Activated naive CD4-positive, alpha-beta T cell treated with anti-CD3 and anti-CD28 coated beads, Interleukin-2, amount 50 U/mL, for 72 hours (primary cell): ENCODE data around the gene SLC22A17. TPM values are rescaled to one million over a fixed set of nuclear protein-coding genes. Genes with fewer than 3 reads are reported as not detected.
"Not testable (repeated sequence)": the region's sequence is repeated elsewhere in the genome, so short reads cannot be mapped to it uniquely, and the experiment has no call there.

Experiments
- ATAC-seq, 2 donors: fragments of 150-1000 bp; cut with Tn5 transposase; 2 replicates each; pipeline ENCODE4 v1.10.0; 2021; ENCODE audit warnings: mild to moderate bottlenecking in 2 of 2, moderate library complexity in 2 of 2
- DNase-seq, 2 donors: peaks; one replicate each; pipeline ENCODE4 v3.0.0; 2021 to 2022; ENCODE audit warnings: low spot score in 2 of 2
- H3K27ac Mint-ChIP-seq, 2 donors: one replicate each; pipeline ENCODE4 v1.8.0; 2022; ENCODE audit warnings: mild to moderate bottlenecking in 2 of 2, mixed read lengths in 2 of 2
- H3K36me3 Mint-ChIP-seq, 2 donors: one replicate each; pipeline ENCODE4 v1.8.0; 2022; ENCODE audit warnings: mixed read lengths in 2 of 2
- H3K9me3 Mint-ChIP-seq, 2 donors: one replicate each; pipeline ENCODE4 v1.8.0; 2022; ENCODE audit warnings: mixed read lengths in 2 of 2
- total RNA-seq, 2 donors: library from RNA; stranded (reverse); gene quantifications; one replicate each; pipeline ENCODE4 v1.2.3, GENCODE V29; 2022

SLC22A17 gene
- total RNA-seq: 1 to 10 TPM; 7.4 to 8.8 TPM

- DNase-seq (peak in 1 of 2 donors; percentile 55), ATAC-seq (peak; percentile 88 to 94)
- Mint-ChIP-seq H3K27ac (peak within 1 kb of the TSS in 1 of 2 donors; percentile 84), H3K9me3 (no peaks in the 10 kb centered on the region), H3K36me3 (peaks cover 10 to 11% of the 10 kb centered on the region in 2 donors)
Observed at GRCh38 chr14:23352506-23353432, at the start of gene SLC22A17. TSS of gene SLC22A17 (minus strand) at chr14:23352887.

DNA sequence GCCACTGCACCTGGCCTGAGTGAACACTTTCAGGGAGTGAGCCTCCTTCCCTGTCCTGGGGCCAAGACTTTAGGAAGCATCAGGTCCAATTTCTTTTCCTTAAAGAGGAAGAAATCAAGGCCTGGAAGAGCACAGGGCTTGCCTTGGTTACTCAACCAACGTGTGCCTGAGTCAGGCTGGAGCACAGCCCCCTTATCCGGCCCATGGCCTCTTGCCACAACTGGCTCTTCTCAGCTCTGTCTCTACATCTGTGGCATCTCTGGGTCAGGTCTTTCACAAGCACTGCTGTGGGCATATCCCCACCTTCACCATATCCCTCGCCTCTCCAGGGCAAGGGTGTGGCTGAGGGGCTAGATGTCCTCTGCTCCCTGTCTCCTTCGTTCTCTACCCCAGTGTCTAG is 48.6 kb upstream of the SLC22A17 start:
- no peak for DNase-seq
- peak overlapping the region in 1 of 2 donors; percentile 17 for H3K27ac Mint-ChIP-seq

GRCh38 chr14:23400496-23401149 is 47.9 kb upstream of the SLC22A17 start:
- ATAC-seq, H3K9me3 Mint-ChIP-seq, H3K36me3 Mint-ChIP-seq, H3K27ac Mint-ChIP-seq, DNase-seq: not testable (repeated sequence)

More for the DNA sequence above, 48.6 kb upstream of the SLC22A17 start:
- H3K9me3 Mint-ChIP-seq: no peaks in the 10 kb centered on the region
- ATAC-seq: no peak
- no peaks in the 10 kb centered on the region for H3K36me3 Mint-ChIP-seq

GRCh38 chr14:23399591-23399990 is 46.9 kb upstream of the SLC22A17 start:
- no peak for ATAC-seq

DNA sequence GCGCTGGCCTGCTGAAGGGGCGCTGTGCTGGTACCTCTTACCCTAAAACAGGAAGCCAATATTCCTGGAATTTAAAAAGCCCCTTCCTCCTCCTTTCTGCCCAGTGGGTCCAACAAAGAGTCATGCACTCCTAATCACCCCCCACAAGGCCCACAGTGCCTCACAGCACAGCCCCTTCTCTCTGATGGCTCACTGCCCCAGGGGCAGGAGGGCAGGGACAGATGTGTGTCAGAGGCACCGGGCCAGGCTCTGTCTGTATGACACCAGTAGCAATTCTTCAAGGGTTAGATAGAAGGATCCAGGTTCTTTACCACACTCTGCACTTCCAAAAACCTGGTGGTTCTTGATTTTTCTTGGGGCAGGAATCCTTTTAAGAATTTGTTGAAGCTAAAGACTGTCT is 46.4 kb upstream of the SLC22A17 start:
- DNase-seq: no peak
- H3K36me3 Mint-ChIP-seq: no peaks in the 10 kb centered on the region
- H3K9me3 Mint-ChIP-seq: no peaks in the 10 kb centered on the region
- no peak for ATAC-seq
- H3K27ac Mint-ChIP-seq: no peak overlapping the region

More at GRCh38 chr14:23399591-23399990, 46.9 kb upstream of the SLC22A17 start:
- H3K27ac Mint-ChIP-seq: peak overlapping the region in 1 of 2 donors; percentile 1
- H3K9me3 Mint-ChIP-seq: no peaks in the 10 kb centered on the region
- no peaks in the 10 kb centered on the region for H3K36me3 Mint-ChIP-seq
- no peak for DNase-seq

DNA sequence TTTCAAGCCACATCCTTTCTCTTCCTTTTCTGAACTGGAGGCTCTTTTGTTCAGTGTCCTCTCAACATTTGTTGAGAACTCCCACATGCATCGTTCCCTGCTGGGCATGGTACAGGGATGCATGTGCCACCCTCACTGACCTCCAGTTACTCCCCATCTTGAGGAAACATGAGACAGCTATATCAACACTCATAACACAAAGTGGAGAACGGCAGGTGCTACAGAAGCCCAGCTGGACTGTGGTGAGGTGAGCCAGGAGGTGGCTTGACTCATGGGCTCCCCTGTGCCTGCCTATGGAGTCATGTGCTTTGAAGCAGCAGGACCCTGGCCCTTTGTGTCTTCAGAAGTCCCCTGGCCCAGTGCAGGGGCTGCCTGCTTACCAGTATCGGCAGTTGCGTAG is 45.7 kb upstream of the SLC22A17 start:
- ATAC-seq (no peak), DNase-seq (no peak)
- Mint-ChIP-seq H3K9me3 (no peaks in the 10 kb centered on the region), H3K36me3 (no peaks in the 10 kb centered on the region), H3K27ac (no peak overlapping the region)

DNA sequence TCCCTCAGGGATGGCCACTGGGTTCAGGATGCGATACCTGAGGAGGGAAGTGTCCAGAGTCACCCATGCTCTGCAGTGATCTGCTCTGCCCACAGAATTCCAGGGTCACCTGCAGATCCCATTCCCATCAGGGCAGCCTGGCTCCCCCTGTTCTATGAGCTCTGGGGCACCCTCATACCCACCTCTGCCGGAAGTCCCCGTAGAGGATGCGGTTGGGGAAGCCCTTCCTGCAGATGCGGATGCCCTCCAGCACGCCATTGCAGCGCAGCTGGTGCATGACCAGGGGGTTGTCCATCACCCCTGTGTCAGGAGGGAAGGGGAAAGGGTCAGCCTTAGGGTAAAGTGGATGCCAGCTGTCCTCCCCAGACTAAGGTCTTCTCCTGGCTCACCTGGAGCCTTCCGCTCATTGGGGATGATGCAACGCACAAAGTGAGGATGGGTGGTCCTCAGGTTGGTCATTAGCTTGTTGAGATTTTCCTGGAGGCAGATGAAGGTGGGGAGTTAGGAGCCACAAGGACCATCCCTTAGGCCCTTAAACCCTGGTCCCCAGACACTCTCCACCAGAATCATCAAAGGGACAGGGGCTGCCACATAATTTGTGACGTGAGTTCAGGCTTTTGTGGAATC is 44.2 kb upstream of the SLC22A17 start:
- DNase-seq (no peak), ATAC-seq (no peak)
- Mint-ChIP-seq H3K9me3 (no peaks in the 10 kb centered on the region), H3K27ac (no peak overlapping the region), H3K36me3 (no peaks in the 10 kb centered on the region)

GRCh38 chr14:23396126-23396525 is 43.4 kb upstream of the SLC22A17 start:
- ATAC-seq: no peak
- H3K9me3 Mint-ChIP-seq: no peaks in the 10 kb centered on the region

DNA sequence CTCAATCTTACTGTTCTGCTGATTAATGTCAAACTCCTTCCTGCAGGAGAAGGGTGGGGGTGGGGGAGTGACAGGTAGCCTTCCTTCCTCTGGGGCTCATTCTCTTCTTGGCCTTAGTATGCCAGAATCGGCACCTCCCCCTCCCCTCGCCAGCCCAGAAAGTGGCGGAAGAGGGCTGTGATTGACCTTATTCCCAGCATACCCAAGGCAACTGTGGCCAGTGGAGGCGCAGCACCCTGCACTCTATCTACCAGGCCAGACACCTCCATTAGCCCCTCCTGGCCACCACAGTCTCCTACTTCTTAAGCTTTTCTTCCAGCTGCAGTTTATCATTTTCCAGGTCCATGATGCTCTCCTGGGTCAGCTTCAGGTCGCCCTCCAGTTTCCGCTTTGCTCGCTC is 39.9 kb upstream of the SLC22A17 start:
- ATAC-seq (no peak), DNase-seq (no peak)
- H3K27ac Mint-ChIP-seq: no peak overlapping the region
- H3K36me3 Mint-ChIP-seq: no peaks in the 10 kb centered on the region
- H3K9me3 Mint-ChIP-seq: no peaks in the 10 kb centered on the region

More at GRCh38 chr14:23396126-23396525, 43.4 kb upstream of the SLC22A17 start:
- no peak overlapping the region for H3K27ac Mint-ChIP-seq
- H3K36me3 Mint-ChIP-seq: no peaks in the 10 kb centered on the region
- DNase-seq: no peak

DNA sequence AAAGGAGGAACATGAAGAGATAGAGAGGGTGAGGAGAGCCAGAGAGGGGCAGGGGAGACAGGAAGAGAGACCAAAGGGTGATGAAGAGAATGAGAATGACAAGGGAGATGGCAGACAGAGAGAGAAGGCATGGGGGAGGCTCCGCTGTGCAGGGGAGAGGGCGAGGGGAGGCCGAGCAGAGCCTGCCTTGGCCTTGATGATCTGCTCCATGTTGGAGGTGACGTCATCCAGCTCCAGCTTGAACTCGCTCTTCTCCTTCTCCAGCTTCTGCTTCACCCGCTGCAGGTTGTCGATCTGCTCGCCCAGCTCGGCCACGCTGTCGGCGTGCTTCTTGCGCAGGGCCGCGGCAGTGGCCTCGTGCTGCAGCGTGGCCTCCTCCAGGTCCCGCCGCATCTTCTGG is 37.2 kb upstream of the SLC22A17 start:
- ATAC-seq, H3K27ac Mint-ChIP-seq, H3K9me3 Mint-ChIP-seq, H3K36me3 Mint-ChIP-seq, DNase-seq: not testable (repeated sequence)

DNA sequence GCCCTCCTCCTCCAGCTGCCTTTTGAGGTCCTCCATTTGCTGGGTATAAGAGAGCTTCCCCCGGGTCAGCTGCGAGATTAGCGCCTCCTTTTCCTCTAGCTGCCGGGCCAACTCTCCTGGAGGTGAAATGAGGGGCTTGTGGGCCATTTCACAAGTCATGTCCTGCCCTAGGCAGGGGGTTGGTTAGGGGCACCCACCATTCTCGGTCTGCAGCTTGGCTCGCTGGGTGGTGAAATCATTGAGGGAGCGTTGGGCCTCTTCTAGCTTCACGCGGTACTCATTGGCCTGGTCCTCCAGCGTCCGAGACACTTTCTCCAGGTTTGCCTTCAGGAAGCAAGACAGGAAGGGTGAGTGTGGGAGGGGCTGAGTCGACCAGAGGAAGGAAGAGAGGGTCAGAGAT is 36.7 kb upstream of the SLC22A17 start:
- no peak overlapping the region for H3K27ac Mint-ChIP-seq
- no peak for DNase-seq
- H3K9me3 Mint-ChIP-seq: no peaks in the 10 kb centered on the region
- no peaks in the 10 kb centered on the region for H3K36me3 Mint-ChIP-seq
- ATAC-seq: no peak

GRCh38 chr14:23388996-23389395 is 36.3 kb upstream of the SLC22A17 start:
- Mint-ChIP-seq H3K36me3 (no peaks in the 10 kb centered on the region), H3K9me3 (no peaks in the 10 kb centered on the region)
- no peak for ATAC-seq

GRCh38 chr14:23387916-23388882 is 35.5 kb upstream of the SLC22A17 start:
- Mint-ChIP-seq H3K9me3 (no peaks in the 10 kb centered on the region), H3K36me3 (no peaks in the 10 kb centered on the region), H3K27ac (peak overlapping the region in 1 of 2 donors; percentile 2)
- no peak for ATAC-seq
- no peak for DNase-seq

More at GRCh38 chr14:23388996-23389395, 36.3 kb upstream of the SLC22A17 start:
- DNase-seq: no peak
- peak overlapping the region in 1 of 2 donors; percentile 46 for H3K27ac Mint-ChIP-seq

GRCh38 chr14:23386999-23387398 is 34.3 kb upstream of the SLC22A17 start:
- ATAC-seq: no peak
- no peak for DNase-seq
- Mint-ChIP-seq H3K27ac (no peak overlapping the region), H3K36me3 (no peaks in the 10 kb centered on the region), H3K9me3 (no peaks in the 10 kb centered on the region)

- not testable (repeated sequence) for H3K36me3 Mint-ChIP-seq, ATAC-seq, DNase-seq, H3K9me3 Mint-ChIP-seq, H3K27ac Mint-ChIP-seq
Observed at GRCh38 chr14:23386266-23386657, 33.6 kb upstream of the SLC22A17 start.

DNA sequence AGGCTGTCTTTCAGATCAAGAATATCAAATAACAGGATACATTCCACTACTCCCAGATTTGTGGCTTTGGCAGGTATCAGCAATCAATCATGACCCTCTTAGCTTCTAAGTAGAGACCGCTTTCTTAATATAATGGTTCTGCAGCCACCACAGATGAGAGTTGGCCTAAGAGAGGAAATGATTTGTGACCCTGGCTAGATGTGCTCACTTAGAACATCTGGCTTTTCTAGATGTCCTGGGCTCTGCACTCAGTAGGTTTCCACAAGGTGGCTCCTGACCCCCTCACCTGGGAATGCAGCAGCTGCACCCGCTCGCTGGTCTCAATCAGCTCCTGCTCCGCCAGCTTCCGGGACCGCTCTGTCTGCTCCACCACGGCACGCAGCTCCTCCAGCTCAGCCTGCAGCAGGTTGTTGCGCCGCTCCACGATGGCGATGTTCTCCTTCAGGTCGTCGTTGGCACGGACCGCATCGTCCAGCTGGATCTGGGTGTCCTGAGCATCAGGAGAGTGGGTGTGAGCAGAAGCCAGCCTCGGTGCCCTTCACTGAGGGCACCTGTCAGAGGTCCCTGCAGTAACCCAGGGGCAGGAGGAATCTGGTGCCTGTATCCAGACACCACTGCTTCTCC is 33.1 kb upstream of the SLC22A17 start:
- DNase-seq (no peak), ATAC-seq (no peak)
- H3K9me3 Mint-ChIP-seq: no peaks in the 10 kb centered on the region
- H3K27ac Mint-ChIP-seq: no peak overlapping the region
- no peaks in the 10 kb centered on the region for H3K36me3 Mint-ChIP-seq
